SU-DHL-6 (cell line): ENCODE measurements around the gene TAX1BP3.

ENCODE experiments used
- H2AFZ ChIP-seq: fragments of 200-600 bp; sonication (generic); 2 replicates; pipeline ENCODE4 v1.6.1; 2014; ENCODE audit warnings: low read depth, mild to moderate bottlenecking, moderate library complexity, mixed read lengths, antibody characterized with exemption, low read length; ENCODE audit not compliant: severe bottlenecking
- H3F3A ChIP-seq: fragments of 200-600 bp; shearing (Covaris generic); 2 replicates; pipeline ENCODE4 v1.6.0; 2016; ENCODE audit warnings: antibody characterized with exemption, mild to moderate bottlenecking; ENCODE audit not compliant: insufficient read depth
- H3K27ac ChIP-seq: fragments of 200-600 bp; sonication (generic); 2 replicates; pipeline ENCODE4 v1.5.1; 2016; ENCODE audit warnings: low read depth, mild to moderate bottlenecking, low read length, moderate library complexity, mixed read lengths
- H3K27me3 ChIP-seq: fragments of 200-600 bp; sonication (generic), shearing (Covaris generic); 2 replicates; pipeline ENCODE4 v1.6.0; 2014; ENCODE audit warnings: mild to moderate bottlenecking, low read length
- H3K36me3 ChIP-seq: fragments of 200-600 bp; sonication (generic); 2 replicates; pipeline ENCODE4 v1.6.1; 2014; ENCODE audit warnings: mild to moderate bottlenecking, low read length, mixed read lengths
- H3K4me2 ChIP-seq: fragments of 300-600, 200-600 bp; shearing (Covaris generic), sonication (generic); 2 replicates; pipeline ENCODE4 v1.6.0; 2014; ENCODE audit warnings: low read length, low read depth, mild to moderate bottlenecking; ENCODE audit not compliant: poor library complexity, severe bottlenecking
- H3K4me3 ChIP-seq: fragments of 200-600 bp; sonication (generic); 2 replicates; pipeline ENCODE4 v1.5.1; 2014; ENCODE audit warnings: antibody characterized with exemption, low read length, mild to moderate bottlenecking, mixed read lengths; ENCODE audit not compliant: insufficient read depth, poor library complexity, severe bottlenecking
- H3K79me2 ChIP-seq: fragments of 200-600 bp; sonication (generic); 2 replicates; pipeline ENCODE4 v1.6.1; 2014; ENCODE audit warnings: mild to moderate bottlenecking, low read length, moderate library complexity; ENCODE audit not compliant: insufficient read depth
- H3K9ac ChIP-seq: fragments of 200-600 bp; sonication (generic); 2 replicates; pipeline ENCODE4 v1.7.0; 2014; ENCODE audit warnings: mild to moderate bottlenecking, low read length
- H3K9me2 ChIP-seq: fragments of 200-600 bp; sonication (generic); replicated peaks from 2 replicates; pipeline ENCODE4 v1.6.1; 2014; ENCODE audit warnings: low read length; ENCODE audit not compliant: insufficient read depth
- H3K9me3 ChIP-seq: fragments of 200-600 bp; sonication (generic); 2 replicates; pipeline ENCODE4 v1.6.1; 2014; ENCODE audit warnings: low read length, mixed read lengths; ENCODE audit not compliant: insufficient read depth
- H4K20me1 ChIP-seq: fragments of 200-600 bp; sonication (generic); 2 replicates; pipeline ENCODE4 v1.6.1; 2014; ENCODE audit warnings: low read depth, mild to moderate bottlenecking, antibody characterized with exemption, low read length, moderate library complexity, mixed read lengths
- CTCF ChIP-seq: fragments of 200-600 bp; sonication (generic); IDR thresholded peaks from one replicate; pipeline ENCODE4 v1.5.1; 2017; ENCODE audit warnings: antibody characterized with exemption, mild to moderate bottlenecking, low read length, moderate library complexity; ENCODE audit not compliant: insufficient read depth, poor library complexity, severe bottlenecking
- EZH2phosphoT487 ChIP-seq: fragments of 200-600 bp; sonication (generic), shearing (Covaris generic); conservative IDR thresholded peaks from 2 replicates; pipeline ENCODE4 v1.6.1; 2018; ENCODE audit warnings: mild to moderate bottlenecking, antibody characterized with exemption, low read length, moderate library complexity, mixed read lengths

The TAX1BP3 gene

GRCh38 chr17:3669085-3669347 lies 638 bp upstream of the TAX1BP3 start:
- peaks cover 21% of the 10 kb centered on the region for H3K79me2 ChIP-seq
- no peaks in the 10 kb centered on the region for H4K20me1 ChIP-seq
- TF ChIP-seq CTCF (no peak), EZH2phosphoT487 (no peak)
- no peaks in the 10 kb centered on the region for H3K9me2 ChIP-seq
- H3K36me3 ChIP-seq: no peaks in the 10 kb centered on the region
- peak overlapping the region; percentile 83 for H3K9ac ChIP-seq
- H3F3A ChIP-seq: 0 out of 2 replicates have a peak, but pooled peaks cover 7% of the 10 kb centered on the region
- H3K4me3 ChIP-seq: peak overlapping the region; percentile 75
- peak overlapping the region; percentile 79 for H3K4me2 ChIP-seq
- H3K9me3 ChIP-seq: no peaks in the 10 kb centered on the region
- peak overlapping the region; percentile 30 for H3K27ac ChIP-seq
- no peaks in the 10 kb centered on the region for H3K27me3 ChIP-seq
- H2AFZ ChIP-seq: peak overlapping the region; percentile 21

GRCh38 chr17:3667366-3668278 lies 756 bp downstream of the TAX1BP3 start:
- H3K27me3 ChIP-seq: no peaks in the 10 kb centered on the region
- no peaks in the 10 kb centered on the region for H3K36me3 ChIP-seq
- H3K27ac ChIP-seq: no peak overlapping the region
- TF ChIP-seq CTCF (no peak), EZH2phosphoT487 (no peak)
- H3K79me2 ChIP-seq: peaks cover 21% of the 10 kb centered on the region
- peak overlapping the region; percentile 83 for H3K9ac ChIP-seq
- no peaks in the 10 kb centered on the region for H3K9me3 ChIP-seq
- H3F3A ChIP-seq: 0 out of 2 replicates have a peak, but pooled peaks cover 7% of the 10 kb centered on the region
- H2AFZ ChIP-seq: peak overlapping the region; percentile 81
- H4K20me1 ChIP-seq: no peaks in the 10 kb centered on the region
- peak overlapping the region; percentile 71 for H3K4me3 ChIP-seq
- no peaks in the 10 kb centered on the region for H3K9me2 ChIP-seq
- peak overlapping the region; percentile 66 for H3K4me2 ChIP-seq

GRCh38 chr17:3666516-3666915 lies 1.9 kb downstream of the TAX1BP3 start:
- Histone ChIP-seq H3K9ac (no peak overlapping the region), H4K20me1 (no peaks in the 10 kb centered on the region), H3K79me2 (peaks cover 21% of the 10 kb centered on the region), H3K36me3 (no peaks in the 10 kb centered on the region), H3K9me2 (no peaks in the 10 kb centered on the region), H3K27ac (no peak overlapping the region), H3K4me3 (no peak overlapping the region), H3K4me2 (no peak overlapping the region), H3F3A (0 out of 2 replicates have a peak, but pooled peaks cover 2% of the 10 kb centered on the region), H2AFZ (no peak overlapping the region), H3K27me3 (no peaks in the 10 kb centered on the region), H3K9me3 (no peaks in the 10 kb centered on the region)
- TF ChIP-seq CTCF: no peak
- no peak for TF ChIP-seq EZH2phosphoT487
